Endothelial cell of umbilical vein (primary cell): ENCODE data around the gene AURKA. TPM values are rescaled to one million over a fixed set of nuclear protein-coding genes. Genes with fewer than 3 reads are reported as not detected.
"Not testable (repeated sequence)": the region's sequence is repeated elsewhere in the genome, so short reads cannot be mapped to it uniquely, and the experiment has no call there.

ENCODE experiments used
- BruUV-seq: library from RNA; stranded (reverse); fragments of 400-500 nt; replicated peaks from 2 replicates; lab custom pipeline; 2021; lab: Mats Ljungman, UMichigan
- CTCF ChIA-PET: fragments of 300-600, 350-600 bp; sonication (Branson Sonifier 250); formaldehyde crosslinking; loops from one replicate; lab custom pipeline; 2021; ENCODE audit warnings: antibody characterized with exemption, inconsistent platforms; lab: Charles Lee
- POLR2A ChIA-PET: fragments of 300-600, 350-600 bp; sonication (Branson Sonifier 250); formaldehyde crosslinking; loops from one replicate; lab custom pipeline; 2021; ENCODE audit warnings: antibody characterized with exemption, inconsistent platforms; lab: Charles Lee
- DNase-seq: peaks from one replicate; pipeline ENCODE4 v3.0.0-alpha.2; 2011; ENCODE audit warnings: low read depth, low spot score
- FAIRE-seq: peaks from 2 replicates; lab custom pipeline; 2011; peaks lifted over from hg19 to GRCh38; lab: Jason Lieb, UNC
- H2AFZ ChIP-seq: 2 replicates; pipeline ENCODE4 v1.6.0; 2012; ENCODE audit warnings: low read depth, low read length, control low read depth, inconsistent platforms
- H3K27ac ChIP-seq: 2 replicates; pipeline ENCODE4 v1.5.1; 2011; ENCODE audit warnings: low read depth, mild to moderate bottlenecking, control low read depth, low read length, moderate library complexity; ENCODE audit not compliant: insufficient read depth
- H3K27me3 ChIP-seq, 2 experiments: 2 replicates each; pipeline versions ENCODE4 v1.6.0 to v1.6.1; 2011; ENCODE audit warnings: low read length in 2 of 2, mixed read lengths in 1 of 2; ENCODE audit not compliant: control insufficient read depth in 2 of 2, insufficient read depth in 2 of 2
- H3K36me3 ChIP-seq, 2 experiments: 2 replicates in 1 of 2; 3 replicates in 1 of 2; pipeline ENCODE4 v1.5.1; 2011; ENCODE audit warnings: low read length in 2 of 2, mild to moderate bottlenecking in 1 of 2, moderate library complexity in 1 of 2; ENCODE audit not compliant: control insufficient read depth in 2 of 2, insufficient read depth in 2 of 2; ENCODE audit errors: extremely low read depth in 1 of 2
- H3K4me1 ChIP-seq: 3 replicates; pipeline ENCODE4 v1.5.1; 2011; ENCODE audit warnings: mild to moderate bottlenecking, low read length; ENCODE audit not compliant: control insufficient read depth, insufficient read depth; ENCODE audit errors: extremely low read depth
- H3K4me2 ChIP-seq: 2 replicates; pipeline ENCODE4 v1.6.1; 2011; ENCODE audit warnings: low read length, control low read depth, mixed read lengths; ENCODE audit not compliant: insufficient read depth
- H3K4me3 ChIP-seq, 3 experiments: fragments of 200-600 bp in 1 of 3; sonication (generic), shearing (Covaris generic) in 1 of 3; replicated peaks in 1 of 3; 2 replicates each; pipeline ENCODE4 v1.5.1; 2011 to 2016; ENCODE audit warnings: control low read depth in 3 of 3, low read length in 3 of 3, mild to moderate bottlenecking in 2 of 3, inconsistent platforms in 1 of 3, low read depth in 1 of 3, moderate library complexity in 1 of 3; ENCODE audit not compliant: insufficient read depth in 1 of 3
- H3K79me2 ChIP-seq: 2 replicates; pipeline ENCODE4 v1.6.0; 2012; ENCODE audit warnings: low read length, inconsistent platforms; ENCODE audit not compliant: control insufficient read depth, insufficient read depth
- H3K9ac ChIP-seq: replicated peaks from 2 replicates; pipeline ENCODE3; 2011; ENCODE audit warnings: low read length, control low read depth; ENCODE audit not compliant: insufficient read depth; ENCODE audit errors: extremely low read depth
- H3K9me1 ChIP-seq: replicated peaks from 3 replicates; pipeline ENCODE4 v1.6.0; 2011; ENCODE audit warnings: mild to moderate bottlenecking, low read length; ENCODE audit not compliant: control insufficient read depth, insufficient read depth; ENCODE audit errors: extremely low read depth
- H3K9me3 ChIP-seq: replicated peaks from 2 replicates; pipeline ENCODE4 v1.5.1; 2012; ENCODE audit warnings: low read length, inconsistent platforms; ENCODE audit not compliant: control insufficient read depth, insufficient read depth
- H4K20me1 ChIP-seq: replicated peaks from 2 replicates; pipeline ENCODE3; 2011; ENCODE audit warnings: mild to moderate bottlenecking, low read length; ENCODE audit not compliant: control insufficient read depth, insufficient read depth; ENCODE audit errors: extremely low read depth
- EZH2 ChIP-seq: IDR thresholded peaks from 2 replicates; pipeline ENCODE4 v1.6.1; 2012; ENCODE audit warnings: borderline replicate concordance, low read depth, mild to moderate bottlenecking, moderate library complexity, low read length, inconsistent platforms; ENCODE audit not compliant: severe bottlenecking
- FOS ChIP-seq: IDR thresholded peaks from 2 replicates; pipeline ENCODE4 v1.6.1; 2011; ENCODE audit warnings: mild to moderate bottlenecking, low read length, moderate library complexity, borderline replicate concordance; ENCODE audit not compliant: insufficient read depth
- GATA2 ChIP-seq: IDR thresholded peaks from 2 replicates; pipeline ENCODE4 v1.7.0; 2011; ENCODE audit warnings: low read depth, mild to moderate bottlenecking, moderate library complexity, mixed read lengths, low read length; ENCODE audit not compliant: insufficient read length, insufficient read depth
- POLR2A ChIP-seq: IDR thresholded peaks from 2 replicates; pipeline ENCODE4 v1.6.1; 2012; ENCODE audit warnings: low read depth, mild to moderate bottlenecking, control low read depth, low read length
- dilution Hi-C: fragments of 300-500 bp; cut with MboI; formaldehyde crosslinking; loops from one replicate; pipeline ENCODE4 v1.15.0; 2019; ENCODE audit warnings: low sequenced_read_pairs; ENCODE audit not compliant: extremely low pct_ligation_motif_present
- intact Hi-C: fragments of 100-400 bp; cut with micrococcal nuclease; formaldehyde crosslinking; loops from one replicate; pipeline ENCODE4 v1.10.0; 2022
- polyA plus RNA-seq, 4 experiments: library from polyadenylated mRNA; depleted of rRNA in 3 of 4; stranded (reverse) in 3 of 4; unstranded in 1 of 4; fragments of >200 nt; gene quantifications; 2 replicates each; pipeline versions ENCODE4 v1.2.1 to v1.2.3, GENCODE V29; 2011 to 2012; ENCODE audit warnings: missing spikeins in 1 of 4
- total RNA-seq: library from RNA; stranded (reverse); gene quantifications from 2 replicates; pipeline ENCODE4 v1.2.3, GENCODE V29; 2021
- TF ChIP-seq, protein P1 (sequence below), 2 donors: IDR thresholded peaks; 1 replicate in 1 of 2; 2 replicates in 1 of 2; pipeline ENCODE4 v1.5.1; 2011; ENCODE audit warnings: low read length in 2 of 2, mild to moderate bottlenecking in 2 of 2, moderate library complexity in 2 of 2, control low read depth in 1 of 2, inconsistent platforms in 1 of 2, low read depth in 1 of 2; ENCODE audit not compliant: insufficient read depth in 1 of 2; ENCODE audit errors: extremely low read depth in 1 of 2
- TF ChIP-seq, protein P2 (sequence below): IDR thresholded peaks from 2 replicates; pipeline ENCODE4 v1.6.1; 2011; ENCODE audit not compliant: insufficient read depth, insufficient read length

Gene AURKA
- total and polyA plus RNA-seq, 2 donors (not counting 3 experiments of a cell fraction or from before 2014, with no cell fraction given), result 33.1 to 56.9 TPM

DNA sequence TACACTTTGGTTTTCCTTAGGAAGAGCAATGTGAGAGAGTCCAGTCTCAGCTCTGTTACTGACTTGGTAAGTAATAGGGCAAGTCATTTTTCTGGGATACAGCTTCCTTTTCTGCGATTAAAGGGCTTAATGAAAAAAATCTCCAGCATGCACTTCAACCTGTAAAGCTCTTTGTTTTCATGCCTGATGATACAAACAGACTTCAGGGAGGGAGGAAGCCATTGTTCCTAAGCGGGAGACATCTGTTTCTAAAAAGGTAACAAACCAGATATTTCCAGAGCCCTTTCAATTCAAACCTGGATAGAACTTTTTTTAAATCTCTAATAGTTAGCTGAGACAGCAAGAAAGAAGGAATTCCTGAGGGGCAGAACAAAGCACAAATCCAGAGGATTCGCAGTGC is 14.9 kb upstream of the AURKA start:
- CTCF ChIA-PET, result no interaction called here
- dilution Hi-C loops (no loop called here), intact Hi-C loops (no loop called here)
- no peaks in the 10 kb centered on the region for H3K27me3 ChIP-seq
- FAIRE-seq (no peak), DNase-seq (no peak)
- no peak overlapping the region for H3K27ac ChIP-seq
- no peaks in the 10 kb centered on the region for H3K9me1 ChIP-seq
- no peak overlapping the region for H3K9ac ChIP-seq
- H3K36me3 ChIP-seq, result peaks cover 11 to 12% of the 10 kb centered on the region in 2 experiments
- peaks cover 2% of the 10 kb centered on the region for H3K79me2 ChIP-seq
- H3K4me2 ChIP-seq, result no peak overlapping the region
- H3K4me3 ChIP-seq, result no peak overlapping the region
- TF ChIP-seq GATA2 (no peak), EZH2 (no peak), POLR2A (no peak), FOS (no peak)
- TF ChIP-seq, protein P1, sequence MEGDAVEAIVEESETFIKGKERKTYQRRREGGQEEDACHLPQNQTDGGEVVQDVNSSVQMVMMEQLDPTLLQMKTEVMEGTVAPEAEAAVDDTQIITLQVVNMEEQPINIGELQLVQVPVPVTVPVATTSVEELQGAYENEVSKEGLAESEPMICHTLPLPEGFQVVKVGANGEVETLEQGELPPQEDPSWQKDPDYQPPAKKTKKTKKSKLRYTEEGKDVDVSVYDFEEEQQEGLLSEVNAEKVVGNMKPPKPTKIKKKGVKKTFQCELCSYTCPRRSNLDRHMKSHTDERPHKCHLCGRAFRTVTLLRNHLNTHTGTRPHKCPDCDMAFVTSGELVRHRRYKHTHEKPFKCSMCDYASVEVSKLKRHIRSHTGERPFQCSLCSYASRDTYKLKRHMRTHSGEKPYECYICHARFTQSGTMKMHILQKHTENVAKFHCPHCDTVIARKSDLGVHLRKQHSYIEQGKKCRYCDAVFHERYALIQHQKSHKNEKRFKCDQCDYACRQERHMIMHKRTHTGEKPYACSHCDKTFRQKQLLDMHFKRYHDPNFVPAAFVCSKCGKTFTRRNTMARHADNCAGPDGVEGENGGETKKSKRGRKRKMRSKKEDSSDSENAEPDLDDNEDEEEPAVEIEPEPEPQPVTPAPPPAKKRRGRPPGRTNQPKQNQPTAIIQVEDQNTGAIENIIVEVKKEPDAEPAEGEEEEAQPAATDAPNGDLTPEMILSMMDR (IDR thresholded peaks at IDR 0.05; ENCODE audit: extremely low read depth in 1 of 2, insufficient read depth in 1 of 2, low read depth in 1 of 2, low read length in 2 of 2), result no peak
- TF ChIP-seq, protein P2, sequence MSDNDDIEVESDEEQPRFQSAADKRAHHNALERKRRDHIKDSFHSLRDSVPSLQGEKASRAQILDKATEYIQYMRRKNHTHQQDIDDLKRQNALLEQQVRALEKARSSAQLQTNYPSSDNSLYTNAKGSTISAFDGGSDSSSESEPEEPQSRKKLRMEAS, result no peak
- H3K4me1 ChIP-seq, result peaks cover 4% of the 10 kb centered on the region
- no peaks in the 10 kb centered on the region for H3K9me3 ChIP-seq
- POLR2A ChIA-PET, result no interaction called here
- no TSS peak for BruUV-seq
- H2AFZ ChIP-seq, result no peak overlapping the region
- no peaks in the 10 kb centered on the region for H4K20me1 ChIP-seq

DNA sequence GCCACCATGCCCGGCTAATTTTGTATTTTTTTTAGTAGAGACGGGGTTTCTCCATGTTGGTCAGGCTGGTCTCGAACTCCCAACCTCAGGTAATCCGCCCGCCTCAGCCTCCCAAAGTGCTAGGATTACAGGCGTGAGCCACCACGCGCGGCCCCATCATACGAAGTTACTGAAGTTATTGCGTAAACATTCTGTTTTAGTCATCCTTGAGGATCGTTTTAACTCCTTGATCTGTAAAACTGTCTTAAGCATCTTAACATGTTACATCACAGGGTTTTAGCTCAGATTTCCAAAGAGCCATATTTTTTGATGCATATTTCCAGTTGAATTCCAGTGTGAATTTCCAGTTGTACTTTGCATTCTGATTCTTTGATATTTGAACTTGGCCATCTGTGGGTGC is 13.3 kb upstream of the AURKA start:
- H2AFZ ChIP-seq, H3K79me2 ChIP-seq, H3K4me3 ChIP-seq, CTCF ChIA-PET, H3K9me1 ChIP-seq, H3K4me2 ChIP-seq, H3K9me3 ChIP-seq, H3K9ac ChIP-seq, H3K27ac ChIP-seq, dilution Hi-C loops, POLR2A ChIA-PET, H3K4me1 ChIP-seq, BruUV-seq, FAIRE-seq, H3K27me3 ChIP-seq, H4K20me1 ChIP-seq, DNase-seq, intact Hi-C loops: not testable (repeated sequence)
- H3K36me3 ChIP-seq, result peaks cover 15 to 16% of the 10 kb centered on the region in 2 experiments
